Adipocyte (in vitro differentiated cells): ENCODE data around the gene MZT2B.
"Not testable (repeated sequence)": the region's sequence is repeated elsewhere in the genome, so short reads cannot be mapped to it uniquely, and the experiment has no call there.

Experiments
- DNase-seq: peaks from one replicate; pipeline ENCODE4 v3.0.0-alpha.2; 2015; ENCODE audit warnings: low read depth
- H3K27me3 ChIP-seq: replicated peaks from 2 replicates; pipeline ENCODE4 v1.7.0; 2013; ENCODE audit warnings: mild to moderate bottlenecking, low read length, moderate library complexity; ENCODE audit not compliant: control insufficient read depth, insufficient read depth
- H3K36me3 ChIP-seq: 2 replicates; pipeline ENCODE4 v1.7.0; 2013; ENCODE audit warnings: low read length, mild to moderate bottlenecking, moderate library complexity; ENCODE audit not compliant: control insufficient read depth, insufficient read depth, severe bottlenecking
- H3K4me1 ChIP-seq: 2 replicates; pipeline ENCODE4 v1.7.0; 2013; ENCODE audit warnings: mild to moderate bottlenecking, low read length, moderate library complexity; ENCODE audit not compliant: control insufficient read depth, insufficient read depth
- H3K4me3 ChIP-seq: 2 replicates; pipeline ENCODE4 v1.7.0; 2013; ENCODE audit warnings: mild to moderate bottlenecking, low read length, moderate library complexity
- H3K9ac ChIP-seq: 2 replicates; pipeline ENCODE4 v1.7.0; 2013; ENCODE audit warnings: mild to moderate bottlenecking, low read length, moderate library complexity
- H3K9me3 ChIP-seq: 2 replicates; pipeline ENCODE4 v1.7.0; 2013; ENCODE audit warnings: mild to moderate bottlenecking, low read length, moderate library complexity; ENCODE audit not compliant: control insufficient read depth

Gene MZT2B, protein sequence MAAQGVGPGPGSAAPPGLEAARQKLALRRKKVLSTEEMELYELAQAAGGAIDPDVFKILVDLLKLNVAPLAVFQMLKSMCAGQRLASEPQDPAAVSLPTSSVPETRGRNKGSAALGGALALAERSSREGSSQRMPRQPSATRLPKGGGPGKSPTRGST

DNA sequence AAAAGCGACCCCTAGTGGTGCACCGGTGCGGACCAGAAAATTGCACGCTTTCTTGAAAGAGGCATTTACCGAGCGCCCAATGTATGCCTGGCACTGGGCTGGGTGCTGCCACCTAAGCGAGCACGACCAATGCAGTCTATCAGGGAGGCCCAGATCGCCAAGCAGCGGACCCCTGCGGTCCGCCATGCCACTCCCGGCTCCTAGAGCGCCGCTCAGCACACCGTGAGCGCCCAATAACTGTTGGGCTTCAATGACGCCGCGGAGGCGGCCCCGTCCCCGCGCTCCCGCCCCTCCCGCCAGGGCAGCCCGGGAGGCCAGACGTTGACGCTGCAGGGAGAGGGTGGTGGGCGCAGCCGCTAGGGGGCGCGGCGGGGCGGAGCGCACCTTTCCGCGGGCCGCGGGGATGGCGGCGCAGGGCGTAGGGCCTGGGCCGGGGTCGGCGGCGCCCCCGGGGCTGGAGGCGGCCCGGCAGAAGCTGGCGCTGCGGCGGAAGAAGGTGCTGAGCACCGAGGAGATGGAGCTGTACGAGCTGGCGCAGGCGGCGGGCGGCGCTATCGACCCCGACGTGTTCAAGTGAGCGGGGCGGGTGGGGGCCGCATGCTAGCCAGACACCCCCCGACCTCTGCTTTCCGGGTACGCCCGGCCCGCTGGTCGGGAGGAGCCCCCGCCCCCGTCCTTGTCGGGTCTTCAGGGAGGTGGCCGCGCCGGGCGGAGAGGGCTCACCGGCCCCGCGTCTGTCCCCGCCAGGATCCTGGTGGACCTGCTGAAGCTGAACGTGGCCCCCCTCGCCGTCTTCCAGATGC lies at the start of gene MZT2B:
MZT2B (plus strand) TSS at position 383 of the 803 bp plus-strand sequence; CDS start at position 404, 21 bp downstream.
- H3K4me3 ChIP-seq, result peak within 1 kb of the TSS; percentile 98
- not testable (repeated sequence) for H3K4me1 ChIP-seq, H3K36me3 ChIP-seq, H3K9me3 ChIP-seq, H3K27me3 ChIP-seq
- peak within 1 kb of the TSS; percentile 93 for H3K9ac ChIP-seq
- DNase-seq, result peak; percentile 94

DNA sequence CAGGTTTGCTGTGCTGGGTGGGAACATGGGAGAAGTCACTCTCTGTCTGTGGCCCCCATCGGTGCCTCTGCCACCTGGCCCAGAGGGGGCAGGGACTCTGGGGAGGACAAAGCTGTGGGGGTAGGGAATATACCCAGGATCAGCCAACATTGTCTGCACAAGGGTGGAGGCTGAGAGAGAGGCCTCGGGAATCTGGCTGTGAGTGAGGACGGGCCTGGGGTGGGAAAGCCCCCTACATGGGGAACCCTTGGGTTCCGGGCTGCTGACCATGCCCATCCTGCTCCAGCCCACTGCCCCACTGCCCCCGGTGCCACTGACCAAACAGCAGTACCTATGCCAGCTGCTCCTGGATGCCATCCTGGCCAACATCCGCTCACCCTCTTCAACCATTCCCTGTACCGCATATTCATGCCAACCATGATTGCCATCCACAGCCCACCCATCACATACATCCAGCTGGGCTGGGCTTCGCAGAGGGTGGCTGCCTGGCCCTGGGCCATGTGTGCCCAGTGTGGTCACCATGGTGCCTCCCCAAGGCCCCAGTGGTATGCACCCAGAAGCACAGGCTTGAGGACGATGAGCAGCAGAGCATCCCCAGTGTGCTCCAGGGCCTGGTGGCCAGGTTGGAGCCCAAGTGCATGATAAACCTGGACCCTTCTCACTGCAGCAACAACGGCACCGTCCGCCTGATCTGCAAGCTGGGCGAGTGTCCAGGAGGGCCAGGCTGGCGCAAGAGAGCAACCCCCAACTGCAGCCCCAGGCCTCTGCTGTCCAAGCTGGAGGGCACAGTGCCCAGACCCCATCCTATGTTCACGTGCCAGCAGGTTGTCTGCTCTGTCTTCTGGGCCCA lies 46.1 kb upstream of the MZT2B start:
- H3K9ac ChIP-seq, result no peak overlapping the region
- no peak overlapping the region for H3K4me3 ChIP-seq
- no peaks in the 10 kb centered on the region for H3K27me3 ChIP-seq
- H3K4me1 ChIP-seq, result no peaks in the 10 kb centered on the region
- H3K9me3 ChIP-seq, result no peaks in the 10 kb centered on the region
- no peaks in the 10 kb centered on the region for H3K36me3 ChIP-seq
- no peak for DNase-seq

DNA sequence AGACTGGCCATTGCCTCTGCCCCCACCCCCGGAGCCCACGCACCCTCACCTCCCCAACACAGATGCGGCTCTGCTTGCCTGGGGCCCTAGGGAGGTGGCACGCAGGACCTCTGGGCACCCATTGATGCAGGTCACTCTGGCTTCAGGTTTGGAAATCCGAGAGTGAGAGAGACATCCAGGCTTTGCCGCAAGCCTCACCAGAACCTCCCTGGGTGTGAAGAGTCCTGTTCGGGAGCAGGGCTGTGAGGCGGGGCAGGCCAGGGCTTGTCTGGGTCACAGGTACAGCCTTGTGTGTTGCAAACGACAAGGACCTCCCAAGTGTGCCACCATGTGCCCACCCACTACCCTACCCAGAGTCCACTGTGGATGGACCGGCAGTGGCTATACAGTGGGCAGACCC lies 45.5 kb upstream of the MZT2B start:
- H3K27me3 ChIP-seq, H3K9ac ChIP-seq, H3K4me1 ChIP-seq, H3K36me3 ChIP-seq, DNase-seq, H3K9me3 ChIP-seq, H3K4me3 ChIP-seq: not testable (repeated sequence)

DNA sequence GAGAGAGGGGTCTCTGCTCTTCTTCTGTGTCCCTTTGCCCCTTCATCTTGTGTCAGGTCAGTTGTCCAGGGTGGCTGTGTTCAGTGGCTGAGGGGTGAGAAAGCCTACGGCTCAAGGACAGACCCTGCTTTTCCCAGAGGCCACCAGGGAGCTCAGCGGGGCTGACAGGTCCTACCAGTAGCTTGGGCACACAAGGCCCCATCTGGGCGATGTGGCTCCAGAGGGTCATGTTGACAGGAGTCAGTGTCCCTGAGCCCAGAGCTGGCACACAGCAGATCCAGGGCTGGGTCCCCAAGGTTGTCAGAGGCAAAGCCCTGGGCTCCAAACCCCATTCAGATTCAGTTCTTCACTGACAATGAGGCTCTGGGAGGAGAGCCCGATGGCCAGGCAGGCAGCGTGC lies 44.9 kb upstream of the MZT2B start:
- H3K4me1 ChIP-seq, H3K9me3 ChIP-seq, H3K36me3 ChIP-seq, H3K9ac ChIP-seq, H3K4me3 ChIP-seq, DNase-seq, H3K27me3 ChIP-seq: not testable (repeated sequence)

DNA sequence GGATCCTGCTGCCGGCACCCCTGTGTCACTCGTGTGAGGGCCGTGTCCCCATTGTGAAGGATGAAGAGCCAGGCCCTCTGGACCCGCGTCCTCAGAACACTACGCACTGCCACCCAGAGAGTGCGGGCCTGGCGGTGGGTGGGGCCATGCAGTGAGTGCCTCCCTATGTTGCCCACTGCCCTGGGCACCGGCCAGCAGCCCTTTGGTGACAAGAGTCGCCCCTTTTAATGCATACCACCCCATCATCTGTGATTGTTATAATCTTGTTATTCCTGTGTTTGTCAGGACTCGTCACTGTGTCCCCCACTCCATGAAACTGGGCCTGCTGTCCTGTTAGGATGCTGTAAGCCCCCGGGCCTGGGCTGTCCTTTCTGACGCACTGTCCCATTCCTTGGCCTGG lies 43.7 kb upstream of the MZT2B start:
- not testable (repeated sequence) for H3K9me3 ChIP-seq, DNase-seq

DNA sequence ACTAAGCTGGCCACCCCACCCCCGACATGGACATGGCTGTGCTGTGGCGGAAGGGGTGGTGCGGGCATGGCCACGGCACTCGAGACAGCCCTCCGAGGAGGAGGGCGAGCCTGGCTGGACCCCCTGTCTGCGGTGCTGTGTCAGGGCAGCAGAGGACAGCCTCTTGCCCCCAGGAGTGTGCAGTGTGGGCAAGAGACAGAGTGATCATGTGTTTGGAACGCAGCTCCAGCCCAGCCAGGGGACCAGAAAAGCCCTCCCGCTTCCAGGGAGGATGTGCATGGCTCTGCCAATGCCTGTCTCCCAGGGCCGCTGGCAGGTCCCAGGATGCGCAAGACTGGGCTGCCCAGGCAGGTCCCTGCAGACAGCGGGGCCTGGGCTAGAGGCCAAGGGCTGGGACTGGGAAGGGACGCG lies 43.2 kb upstream of the MZT2B start:
- not testable (repeated sequence) for H3K4me1 ChIP-seq, H3K9me3 ChIP-seq, H3K27me3 ChIP-seq, H3K4me3 ChIP-seq, H3K36me3 ChIP-seq, DNase-seq, H3K9ac ChIP-seq

More for the DNA sequence above, 43.7 kb upstream of the MZT2B start:
- H3K36me3 ChIP-seq, H3K4me3 ChIP-seq, H3K27me3 ChIP-seq, H3K9ac ChIP-seq, H3K4me1 ChIP-seq: not testable (repeated sequence)

DNA sequence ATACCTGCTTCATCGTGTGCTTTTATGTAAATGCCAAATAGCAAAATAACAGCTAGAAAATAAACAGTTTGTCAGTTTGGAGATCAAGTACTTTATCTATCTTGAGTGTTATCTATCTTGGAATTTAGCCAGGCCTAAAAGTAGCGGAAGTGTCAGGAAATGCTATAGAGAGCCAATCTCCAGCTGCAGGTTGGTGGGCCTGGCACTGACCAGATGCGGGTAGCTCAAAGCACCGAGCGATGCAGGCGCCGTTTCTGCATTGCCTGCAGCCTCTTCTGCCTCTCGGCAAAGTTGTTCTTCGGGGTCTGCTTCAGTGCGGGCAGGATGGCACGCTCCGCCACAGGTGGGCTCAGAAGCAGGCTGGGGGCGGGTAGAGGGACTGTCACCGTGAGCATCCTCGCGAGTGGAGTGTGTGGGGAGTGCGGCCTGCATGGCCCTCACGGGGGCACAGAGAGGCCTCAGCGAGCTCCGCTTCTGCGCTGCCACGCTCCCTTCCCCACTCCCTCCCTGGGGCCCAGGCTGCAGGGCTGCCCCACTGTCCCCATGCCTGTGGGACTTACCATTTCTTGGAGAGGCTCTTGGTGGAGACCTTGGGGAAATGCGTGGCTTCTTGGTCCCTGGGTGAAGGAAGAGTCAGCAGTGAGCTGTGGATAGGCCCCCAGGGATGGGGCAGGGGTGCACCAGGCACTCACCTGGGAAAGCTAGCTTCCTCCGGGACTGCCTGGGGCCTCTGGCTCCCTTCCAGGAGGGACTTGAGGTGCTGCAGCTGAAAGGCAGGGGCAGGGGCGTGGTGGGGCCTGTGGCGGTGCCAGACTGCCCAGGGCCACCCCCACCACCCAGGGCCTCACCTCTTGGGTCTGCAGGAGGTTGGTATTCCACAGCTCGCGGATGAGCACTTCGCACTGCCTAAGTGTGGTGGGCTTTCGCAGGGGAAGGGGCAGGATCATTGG lies 42.5 kb upstream of the MZT2B start:
- H3K4me3 ChIP-seq, H3K9ac ChIP-seq, H3K9me3 ChIP-seq, DNase-seq, H3K4me1 ChIP-seq, H3K36me3 ChIP-seq, H3K27me3 ChIP-seq: not testable (repeated sequence)

DNA sequence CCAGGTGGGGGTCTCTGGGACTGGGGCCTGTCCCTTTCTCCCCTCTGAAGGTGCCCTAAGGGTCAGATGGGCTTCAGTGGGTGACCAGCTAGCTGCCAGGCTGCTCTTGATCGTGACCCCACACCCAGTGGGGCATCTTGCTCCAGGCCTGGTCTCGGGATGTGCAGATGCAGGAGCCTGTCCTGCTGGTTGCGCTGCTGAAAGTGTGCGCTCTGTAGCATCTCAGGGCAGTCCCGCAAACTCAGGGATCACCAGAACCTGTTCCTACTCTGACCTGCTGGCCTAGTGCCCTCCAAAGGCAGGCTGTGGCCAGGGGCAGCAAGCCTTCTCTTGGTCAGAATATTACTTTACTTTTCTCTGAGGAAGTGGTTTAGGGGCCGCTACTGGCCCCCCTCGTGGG lies 41.5 kb upstream of the MZT2B start:
- H3K9ac ChIP-seq, H3K4me1 ChIP-seq, H3K9me3 ChIP-seq, DNase-seq, H3K36me3 ChIP-seq, H3K27me3 ChIP-seq, H3K4me3 ChIP-seq: not testable (repeated sequence)

DNA sequence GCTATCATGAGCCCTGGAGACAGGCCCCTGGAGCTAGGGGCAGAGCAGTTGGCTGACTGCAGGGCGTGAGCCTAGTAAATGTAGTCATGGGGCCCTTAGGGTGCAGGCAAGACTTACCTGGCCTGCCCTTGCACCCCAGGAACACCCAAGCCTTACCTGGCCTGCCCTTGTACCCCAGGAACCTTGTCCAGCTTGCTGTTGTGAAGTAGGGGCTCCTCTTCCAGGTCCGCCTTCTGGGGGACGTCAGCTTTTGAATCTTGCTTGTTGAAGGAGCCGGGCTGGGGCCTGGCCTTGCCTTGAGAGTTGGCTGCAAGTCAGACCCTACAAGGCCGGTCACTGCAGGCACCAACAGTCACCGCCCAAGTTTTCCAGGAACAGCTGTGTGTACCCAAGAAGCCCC lies 41.1 kb upstream of the MZT2B start:
- not testable (repeated sequence) for H3K4me1 ChIP-seq, DNase-seq

DNA sequence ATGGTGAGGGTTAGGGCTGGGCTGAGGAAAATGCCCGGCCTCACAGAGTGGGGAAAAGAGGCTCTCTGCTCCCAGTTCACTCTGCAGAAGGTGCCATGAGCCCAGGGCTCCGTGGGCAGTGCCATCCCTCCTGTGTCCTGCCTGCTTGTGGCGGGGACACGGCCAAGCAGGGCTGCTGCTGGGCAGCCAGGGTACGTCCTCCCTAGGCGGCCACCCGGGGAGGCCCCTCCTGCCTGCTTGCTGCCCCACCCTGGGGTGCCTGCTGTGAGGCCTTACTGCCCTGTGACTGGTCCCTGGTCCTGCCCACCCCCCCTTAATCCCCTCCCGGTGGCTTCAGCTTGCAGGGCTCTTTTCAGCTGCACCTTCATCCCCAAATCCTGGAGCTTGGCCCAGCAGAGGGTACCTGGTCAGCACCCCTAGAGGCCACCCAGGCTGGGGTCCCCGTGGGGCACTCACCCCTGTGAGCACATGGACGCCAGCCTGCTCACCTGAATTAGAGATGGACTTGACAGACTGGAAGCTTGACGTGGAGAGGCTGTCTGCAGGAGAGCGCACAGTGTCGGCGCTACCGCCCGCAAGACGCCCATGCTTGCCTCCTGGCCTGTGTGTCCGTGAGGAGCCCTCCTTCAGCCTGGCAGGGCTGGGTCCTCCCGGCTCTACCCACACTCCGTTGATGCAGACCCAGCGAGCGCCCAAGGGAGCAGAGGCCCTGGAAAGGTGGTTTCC lies 40.3 kb upstream of the MZT2B start:
- DNase-seq, H3K9me3 ChIP-seq, H3K36me3 ChIP-seq, H3K4me3 ChIP-seq, H3K4me1 ChIP-seq, H3K27me3 ChIP-seq, H3K9ac ChIP-seq: not testable (repeated sequence)

More for the DNA sequence above, 41.1 kb upstream of the MZT2B start:
- not testable (repeated sequence) for H3K9me3 ChIP-seq, H3K9ac ChIP-seq, H3K36me3 ChIP-seq, H3K4me3 ChIP-seq, H3K27me3 ChIP-seq
